Activated CD8-positive, alpha-beta memory T cell treated with anti-CD3 and anti-CD28 coated beads for 48 hours (primary cell): Measurements from ENCODE around the gene LCN9.
"Not testable (repeated sequence)": the region's sequence is repeated elsewhere in the genome, so short reads cannot be mapped to it uniquely, and the experiment has no call there.

Experiments used
- DNase-seq, 3 experiments: peaks; one replicate each; pipeline ENCODE4 v3.0.0-alpha.2; 2020; ENCODE audit warnings: low read depth in 2 of 3, low spot score in 2 of 3

The LCN9 gene, protein sequence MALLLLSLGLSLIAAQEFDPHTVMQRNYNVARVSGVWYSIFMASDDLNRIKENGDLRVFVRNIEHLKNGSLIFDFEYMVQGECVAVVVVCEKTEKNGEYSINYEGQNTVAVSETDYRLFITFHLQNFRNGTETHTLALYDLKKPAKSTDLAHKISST

DNA sequence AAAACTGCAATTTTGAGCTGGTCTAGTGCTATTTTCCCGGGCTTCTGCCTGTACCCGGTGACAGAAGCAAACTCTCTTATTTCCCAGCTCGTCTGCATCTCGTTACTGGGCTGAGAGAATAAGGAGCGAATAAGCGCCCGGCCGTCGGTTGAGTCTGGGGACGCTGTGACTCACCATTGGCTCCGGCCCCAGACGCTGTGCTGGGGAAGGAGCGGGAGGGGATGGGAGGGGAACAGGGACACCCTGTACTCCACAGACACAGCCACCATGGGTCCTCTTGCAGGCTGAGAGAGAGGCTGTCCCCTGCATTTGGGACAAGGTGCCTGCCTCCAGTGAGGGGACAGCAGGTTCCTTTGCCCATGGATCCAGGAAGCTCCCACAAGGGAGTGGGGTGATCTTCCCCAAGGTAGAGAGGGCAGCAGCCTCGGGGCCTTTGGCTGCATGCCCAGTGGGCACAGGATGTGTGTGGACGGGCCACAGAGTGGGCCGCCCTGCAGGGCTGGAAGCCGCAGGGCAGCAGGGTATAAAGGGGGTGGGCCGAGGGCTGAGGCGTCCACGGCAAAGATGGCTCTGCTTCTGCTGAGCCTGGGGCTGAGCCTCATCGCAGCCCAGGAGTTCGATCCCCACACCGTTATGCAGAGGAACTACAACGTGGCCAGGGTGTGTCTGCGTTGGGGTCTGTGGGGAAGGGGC is at the start of gene LCN9:
LCN9 (plus strand) TSS at position 552 of the 693 bp plus-strand sequence; CDS start at position 565, 13 bp downstream.
- DNase-seq: no peak

DNA sequence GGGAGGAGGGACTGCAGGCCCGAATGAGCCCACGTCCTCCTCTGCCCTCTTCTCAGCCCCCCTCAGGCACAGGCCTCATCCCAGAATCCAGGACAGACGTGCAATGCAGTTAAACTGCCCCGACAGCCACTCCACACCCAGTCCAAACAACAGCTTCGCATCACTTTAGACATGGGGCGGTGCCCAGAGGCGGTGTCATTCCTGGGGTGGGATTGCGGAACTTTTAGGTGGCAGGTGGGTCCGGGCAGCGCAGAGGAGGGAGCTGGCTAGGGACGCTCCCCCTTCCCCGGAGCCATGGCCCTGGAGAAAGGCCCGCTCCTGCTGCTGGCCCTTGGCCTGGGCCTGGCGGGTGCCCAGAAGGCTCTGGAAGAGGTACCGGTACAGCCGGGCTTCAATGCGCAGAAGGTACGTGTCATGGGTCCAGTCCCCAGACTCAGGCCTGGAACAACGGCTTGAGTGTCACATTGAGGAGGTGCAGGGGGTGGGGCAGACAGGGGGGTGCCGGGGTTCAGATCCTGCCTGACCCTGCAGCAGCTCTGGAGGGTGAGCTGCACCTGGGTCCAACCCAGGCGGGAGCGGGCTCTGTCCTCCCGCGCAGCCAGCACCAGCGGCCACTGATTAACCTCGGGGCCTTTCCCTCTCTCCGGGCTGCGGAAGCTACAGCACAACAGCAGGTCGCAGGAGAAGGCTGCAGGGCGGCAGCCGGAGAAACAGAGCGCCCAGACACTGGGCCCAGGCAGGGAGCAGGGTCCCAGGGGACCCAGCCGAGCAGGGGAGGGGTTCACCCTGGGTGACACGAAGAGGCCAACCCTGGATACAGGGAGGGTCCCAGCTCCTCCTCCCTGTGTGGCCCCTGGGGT is 48.9 kb upstream of the LCN9 start:
- no peak for DNase-seq

DNA sequence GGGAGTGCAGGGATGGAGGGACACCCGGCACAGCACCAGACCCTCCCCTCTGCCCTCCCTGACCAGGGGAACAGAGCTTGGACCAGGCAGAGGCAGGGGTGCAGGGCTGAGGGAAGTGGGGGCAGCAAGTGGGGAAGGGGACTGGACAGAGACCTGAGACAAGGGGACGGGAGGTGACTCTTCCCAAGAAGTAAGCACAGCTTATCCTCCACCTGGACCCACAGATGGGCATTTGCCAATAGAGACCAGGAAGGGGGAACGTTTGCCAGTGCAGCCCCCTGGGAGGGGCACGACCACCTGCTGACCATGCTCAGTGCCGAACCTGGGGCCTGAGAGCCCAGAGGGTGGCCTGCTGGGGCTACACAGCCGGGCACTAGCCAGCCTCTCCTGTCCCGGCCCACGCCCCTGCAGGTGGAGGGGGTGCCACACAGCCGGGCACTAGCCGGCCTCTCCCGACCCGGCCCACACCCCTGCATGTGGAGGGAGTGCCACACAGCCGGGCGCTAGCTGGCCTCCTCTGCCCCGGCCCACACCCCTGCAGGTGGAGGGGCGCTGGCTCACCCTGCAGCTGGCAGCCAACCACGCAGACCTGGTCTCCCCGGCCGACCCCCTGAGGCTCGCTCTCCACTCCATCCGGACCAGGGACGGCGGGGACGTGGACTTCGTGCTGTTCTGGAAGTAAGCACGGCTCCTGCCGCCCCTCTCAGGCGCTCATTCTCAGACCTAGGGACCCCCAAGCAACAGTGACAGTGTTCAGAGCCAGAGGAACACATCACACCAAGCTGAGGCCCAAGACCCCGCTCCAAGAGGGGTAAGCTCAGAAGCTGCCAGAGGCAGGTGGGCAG is 48.1 kb upstream of the LCN9 start:
- no peak for DNase-seq

DNA sequence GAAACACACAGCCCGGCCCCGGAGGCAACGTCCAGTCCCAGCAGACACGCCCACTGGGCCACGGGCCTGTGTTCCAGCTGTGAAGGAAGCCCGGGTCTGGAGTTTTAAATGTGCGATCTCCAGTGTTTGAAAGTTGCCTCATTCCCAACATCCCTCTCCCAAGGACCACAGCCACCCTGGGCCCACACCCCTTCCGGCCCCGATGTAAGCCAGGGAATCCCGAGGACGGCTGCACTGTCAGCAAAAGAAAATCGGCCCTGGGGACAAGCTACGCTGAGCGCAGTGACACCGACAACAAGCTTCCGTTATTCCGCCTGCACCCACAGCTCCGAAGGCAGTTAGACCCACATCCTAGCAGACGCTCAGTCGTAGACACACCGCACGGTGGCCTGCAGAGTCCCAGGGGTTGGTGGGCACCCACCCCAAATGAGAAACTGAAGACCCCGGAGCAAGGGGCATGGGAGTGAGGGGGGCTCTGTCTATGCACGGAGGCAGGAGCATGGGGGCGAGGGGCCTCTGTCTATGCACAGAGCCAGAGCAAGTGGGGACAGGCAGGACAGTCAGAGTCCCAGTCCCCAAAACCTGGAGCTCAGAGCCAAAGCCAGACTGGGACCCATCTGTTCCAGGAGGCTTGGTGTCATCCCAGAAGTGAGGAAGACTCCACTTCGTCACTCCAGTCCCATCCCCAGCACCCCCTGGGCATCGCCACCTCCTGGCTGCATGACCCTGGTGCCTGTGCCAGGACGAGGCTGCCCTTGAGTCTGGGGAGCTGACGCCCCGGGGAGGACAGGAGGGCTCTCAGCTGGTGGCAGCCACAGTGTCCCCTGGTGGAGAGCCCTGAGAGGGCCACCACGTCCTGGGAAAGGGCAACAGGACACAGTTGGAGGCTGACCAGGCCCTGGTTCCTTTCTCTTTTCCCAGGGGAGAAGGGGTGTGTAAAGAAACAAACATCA is 47.2 kb upstream of the LCN9 start:
- DNase-seq: no peak

DNA sequence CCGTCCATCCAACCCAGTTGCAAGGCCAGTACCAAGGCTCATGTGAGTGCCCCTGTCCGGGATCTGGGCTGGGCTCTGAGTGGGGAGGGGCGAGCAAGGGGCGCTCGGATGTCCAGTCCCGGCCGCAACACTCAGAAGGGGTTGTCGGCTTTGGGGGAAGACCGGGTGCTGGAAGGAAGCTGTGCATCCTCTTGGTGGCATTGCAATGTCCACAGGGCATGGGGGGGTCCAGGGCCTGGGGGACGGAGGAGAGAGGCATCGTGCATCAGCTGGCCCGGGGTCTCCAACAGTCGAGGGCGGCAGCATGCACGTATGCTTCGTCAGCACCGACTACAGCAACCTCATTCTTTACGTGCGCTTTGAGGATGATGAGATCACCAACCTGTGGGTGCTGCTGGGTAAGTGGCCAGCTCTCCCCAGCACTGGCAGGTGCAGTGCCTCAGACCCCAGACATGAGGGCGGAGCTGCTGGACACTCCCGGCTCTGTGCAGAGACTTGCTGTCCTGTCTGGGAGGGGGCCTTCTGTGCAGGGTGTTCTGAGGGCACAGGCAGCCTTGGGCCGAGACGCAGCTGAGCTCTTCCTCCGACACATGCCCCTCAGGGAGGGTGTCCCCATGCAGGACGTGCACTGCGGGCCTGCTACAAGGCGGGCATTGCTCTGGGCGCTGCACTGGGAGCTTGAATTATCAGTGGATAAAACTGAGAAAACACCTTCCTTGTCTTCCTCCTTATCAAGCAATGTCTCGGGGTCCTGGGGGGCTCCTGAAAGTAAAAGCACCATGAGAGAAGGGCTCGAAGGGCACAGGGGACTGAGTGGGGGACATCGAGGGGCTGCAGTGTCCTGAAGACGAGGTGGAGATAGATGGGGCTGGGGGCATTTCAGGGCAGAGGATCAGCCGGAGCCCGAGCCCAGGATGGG is 46.2 kb upstream of the LCN9 start:
- DNase-seq: no peak

DNA sequence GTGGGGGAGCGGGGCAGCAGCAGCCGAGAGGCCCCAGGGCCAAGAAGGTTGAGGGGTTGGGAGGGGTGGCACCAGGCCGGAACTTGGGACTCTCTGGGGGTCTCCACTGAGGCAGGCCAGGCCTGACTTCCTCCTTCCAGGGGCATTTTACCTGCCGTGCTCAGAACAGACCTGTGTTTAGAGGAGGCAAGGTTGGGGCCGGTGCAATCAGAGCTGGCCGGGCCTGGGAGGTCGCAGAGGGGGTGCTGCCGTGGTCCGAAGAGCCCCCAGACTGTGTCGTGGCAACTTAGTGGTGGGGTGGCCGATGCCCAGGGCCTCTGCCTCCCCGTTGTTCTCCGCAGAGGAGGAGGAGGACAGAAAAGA is 45.6 kb upstream of the LCN9 start:
- DNase-seq: no peak

DNA sequence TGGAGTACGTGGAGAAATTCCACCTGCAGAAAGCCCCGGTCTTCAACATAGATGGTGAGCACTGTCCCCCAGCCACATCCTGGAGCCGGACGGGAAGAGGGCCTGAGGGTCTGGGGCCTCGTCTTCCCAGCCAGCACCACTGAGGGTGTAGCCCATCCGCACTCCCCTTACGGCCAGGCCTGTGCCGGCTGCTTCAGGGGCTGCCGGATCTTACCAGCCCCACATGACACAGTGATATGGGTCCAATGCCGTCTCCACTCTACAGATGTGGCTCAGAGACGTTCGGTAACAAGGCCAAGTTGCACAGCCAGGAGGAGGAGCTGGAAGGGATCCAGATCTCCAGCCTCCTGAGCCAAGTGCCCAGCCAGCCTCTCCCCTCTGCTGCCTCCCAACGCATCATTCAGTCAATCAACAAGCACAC is 45.1 kb upstream of the LCN9 start:
- DNase-seq: no peak

DNA sequence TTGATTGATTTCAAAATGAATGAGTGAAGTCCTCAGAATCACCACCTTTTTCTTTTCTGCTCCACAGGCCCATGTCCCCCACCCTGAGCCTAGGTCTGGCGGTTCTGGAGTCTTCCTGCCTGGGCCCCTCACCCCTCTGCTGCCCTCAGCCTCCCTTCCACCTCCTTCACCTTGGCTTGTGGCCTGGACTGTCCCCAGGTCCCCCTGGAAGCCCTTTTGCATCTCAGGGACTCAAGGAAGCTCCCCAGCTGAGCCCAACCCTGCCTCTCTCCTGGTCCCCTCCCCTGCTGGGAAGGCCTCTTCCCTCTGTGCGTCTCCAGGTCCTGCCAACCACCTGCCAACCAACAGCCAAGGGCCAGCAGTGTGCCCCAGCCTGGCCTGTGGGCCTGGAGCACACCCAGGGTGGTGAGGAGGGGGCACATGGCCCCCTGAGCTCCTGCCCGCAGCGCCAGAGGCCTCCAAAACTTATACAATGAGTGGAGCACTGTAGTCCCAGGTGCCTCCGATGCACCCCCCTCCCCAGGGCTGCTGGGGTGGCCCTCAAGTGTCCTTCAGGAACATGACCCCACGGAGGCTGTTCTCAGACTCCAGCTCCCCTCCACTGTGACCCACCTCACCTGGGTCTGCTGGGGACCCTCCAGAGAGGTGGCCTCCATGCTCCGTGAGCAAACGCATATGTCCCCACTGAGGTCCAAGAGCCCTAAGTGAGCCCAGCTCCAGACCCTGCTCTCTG is 44.1 kb upstream of the LCN9 start:
- DNase-seq: no peak

DNA sequence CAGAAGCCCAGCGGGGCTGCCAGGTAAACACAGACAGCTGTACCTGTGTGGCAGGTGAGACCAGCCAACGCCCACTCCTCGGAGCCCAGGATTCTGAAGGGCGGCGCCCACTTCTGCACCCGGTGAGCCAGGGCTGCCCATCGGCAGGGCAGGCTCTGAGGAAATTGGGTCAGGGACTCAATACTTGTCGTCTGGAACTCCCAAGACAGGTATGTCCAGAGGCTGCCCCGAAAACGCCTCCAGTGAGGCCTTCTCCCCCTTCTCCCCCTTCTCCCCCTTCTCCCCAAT is 43.6 kb upstream of the LCN9 start:
- DNase-seq: no peak

DNA sequence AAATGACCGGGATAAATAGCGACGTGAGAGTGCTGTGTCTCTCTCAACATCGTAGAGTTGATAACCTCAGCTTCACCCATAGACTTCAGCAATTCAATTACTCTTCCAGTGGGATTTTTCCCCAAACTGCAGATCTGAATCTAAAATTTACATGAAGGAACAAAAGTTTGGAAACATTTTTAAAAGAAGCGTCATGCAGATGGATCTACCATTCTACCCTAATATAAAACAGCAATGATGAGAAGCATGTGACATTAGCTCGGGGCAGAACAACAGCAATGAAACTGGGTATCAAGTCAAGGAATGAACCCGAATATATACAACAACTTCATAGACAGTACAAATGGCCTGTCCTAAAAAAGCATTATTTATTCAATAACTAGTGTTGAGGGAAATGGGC is 42.6 kb upstream of the LCN9 start:
- no peak for DNase-seq

DNA sequence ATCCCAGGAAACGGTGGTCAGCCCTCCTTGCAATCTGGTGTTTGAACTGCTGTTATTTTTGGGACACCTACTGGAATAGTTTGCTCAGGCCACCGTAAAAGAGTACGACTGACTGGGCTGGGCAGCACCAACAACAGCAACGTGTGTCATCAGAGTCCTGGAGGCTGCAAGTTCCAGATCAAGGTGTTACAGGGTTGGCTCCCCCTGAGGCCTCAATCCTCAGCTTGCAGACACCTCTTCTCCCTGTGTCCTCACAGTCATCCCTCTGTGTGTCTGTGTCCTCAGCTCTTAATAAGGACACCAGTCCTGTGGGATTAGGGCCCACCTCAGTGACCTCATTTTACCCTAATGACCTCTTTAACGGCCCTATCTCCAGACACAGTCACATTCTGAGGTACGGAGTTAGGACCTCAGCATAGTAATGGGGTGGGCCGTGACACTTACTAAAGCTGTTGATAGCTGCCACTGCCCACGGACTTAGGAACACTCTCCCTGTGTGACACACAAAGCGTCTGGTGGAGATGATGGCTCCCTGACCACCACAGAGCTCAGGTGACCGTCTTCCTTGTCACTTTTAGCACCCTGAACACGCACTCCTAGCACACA is 40.6 kb upstream of the LCN9 start:
- DNase-seq: no peak

DNA sequence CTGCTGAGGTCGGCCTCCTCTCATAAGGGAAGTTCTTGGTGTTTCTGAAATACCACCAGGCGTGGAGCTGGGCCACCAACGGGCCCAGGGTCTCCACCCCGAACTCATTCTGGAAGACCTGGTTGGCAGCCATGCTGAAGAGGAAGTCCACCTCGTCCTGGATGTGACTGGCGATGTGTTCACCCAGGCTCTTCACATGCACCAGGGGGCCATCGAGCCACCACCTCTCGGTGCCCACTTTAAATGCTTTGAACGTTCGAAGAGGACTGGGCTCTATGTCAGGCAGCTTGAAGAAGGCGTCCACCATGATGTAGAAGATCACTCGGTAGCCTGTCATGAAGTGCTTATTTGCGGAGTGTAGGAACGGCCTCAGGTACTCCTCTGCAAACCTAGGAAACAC is 38.8 kb upstream of the LCN9 start:
- DNase-seq: no peak

DNA sequence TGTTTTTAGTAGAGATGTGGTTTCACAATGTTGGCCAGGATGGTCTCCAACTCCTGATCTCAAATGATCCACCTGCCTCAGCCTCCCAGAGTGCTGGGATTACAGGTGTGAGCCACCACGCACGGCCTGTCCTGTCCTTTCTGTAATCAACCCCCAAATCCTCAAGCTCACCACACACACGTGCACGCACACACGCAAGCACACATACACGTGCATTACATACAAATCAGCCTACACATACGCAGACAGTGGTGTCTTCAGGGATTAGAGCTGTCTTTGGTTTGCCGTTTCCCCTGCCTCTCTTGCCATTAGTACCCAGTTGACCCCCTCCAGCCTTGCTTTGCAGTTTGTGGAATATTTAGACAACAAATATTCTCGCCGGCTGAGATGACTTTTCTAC is 30.3 kb upstream of the LCN9 start:
- no peak for DNase-seq

DNA sequence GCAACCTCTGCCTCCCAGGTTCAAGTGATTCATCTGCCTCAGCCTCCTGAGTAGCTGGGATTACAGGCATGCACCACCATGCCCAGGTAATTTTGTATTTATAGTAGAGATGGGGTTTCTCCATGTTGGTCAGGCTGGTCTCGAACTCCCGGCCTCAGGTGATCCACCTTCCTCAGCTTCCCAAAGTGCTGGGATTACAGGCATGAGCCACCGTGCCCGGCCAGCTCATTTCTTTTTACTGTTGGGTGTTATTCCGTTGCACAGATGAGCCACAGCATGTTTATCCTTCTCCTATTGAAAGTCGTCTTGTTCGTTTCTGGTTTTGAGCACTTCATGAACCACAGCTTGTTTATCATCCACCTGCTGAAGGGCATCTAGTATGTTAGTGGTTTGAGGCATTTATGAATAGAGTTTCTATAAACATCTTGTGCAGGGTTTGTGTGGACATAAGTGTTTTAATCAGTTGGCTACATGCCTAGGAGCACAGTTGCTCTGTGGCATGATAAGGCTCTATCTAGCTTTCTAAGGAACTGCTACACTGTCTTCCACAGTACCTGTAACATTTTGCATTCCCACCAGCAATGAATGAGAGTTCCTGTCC is 26.1 kb upstream of the LCN9 start:
- not testable (repeated sequence) for DNase-seq

DNA sequence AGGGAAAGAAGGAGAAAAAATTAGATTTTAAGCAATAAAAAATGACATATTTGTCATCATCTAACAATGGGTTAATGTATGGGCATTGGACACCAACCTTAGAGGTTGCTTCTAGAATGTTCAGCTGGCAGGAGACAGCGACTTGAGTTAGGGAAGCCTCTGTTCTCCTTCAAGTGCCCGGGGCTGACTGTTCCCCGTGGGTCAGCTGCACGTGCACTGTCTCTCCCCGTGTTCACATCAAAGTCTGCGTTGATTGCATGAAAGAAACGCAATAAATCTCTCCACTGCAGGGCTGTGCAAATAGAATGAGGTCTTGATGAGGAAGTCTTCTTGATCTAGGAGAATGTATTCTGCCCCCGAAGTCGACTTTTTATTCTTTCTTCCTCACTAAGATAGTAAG is 23.9 kb upstream of the LCN9 start, which contains the start of gene GLT6D1:
GLT6D1 (minus strand) TSS at position 345 of the 400 bp plus-strand sequence. CDS start 353 bp downstream, outside the sequence.
- DNase-seq: no peak

DNA sequence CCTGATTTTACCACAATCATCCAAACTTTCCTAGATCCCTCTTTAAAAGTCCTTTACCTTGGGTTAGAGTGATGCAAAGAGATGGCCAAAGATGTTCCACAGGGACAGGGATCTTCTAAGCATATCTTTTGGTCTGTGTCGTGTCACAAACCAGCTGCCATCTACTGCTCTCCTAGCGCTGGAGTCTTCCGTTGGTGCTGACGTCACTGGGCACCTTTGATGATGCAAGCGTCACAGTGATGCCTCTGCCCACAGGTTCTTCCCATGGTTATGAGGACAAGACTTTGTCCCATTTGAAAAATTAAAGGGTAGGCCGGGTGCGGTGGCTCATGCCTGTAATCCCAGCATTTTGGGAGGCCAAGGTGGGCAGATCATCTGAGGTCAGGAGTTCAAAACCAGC is 22.1 kb upstream of the LCN9 start:
- no peak for DNase-seq

DNA sequence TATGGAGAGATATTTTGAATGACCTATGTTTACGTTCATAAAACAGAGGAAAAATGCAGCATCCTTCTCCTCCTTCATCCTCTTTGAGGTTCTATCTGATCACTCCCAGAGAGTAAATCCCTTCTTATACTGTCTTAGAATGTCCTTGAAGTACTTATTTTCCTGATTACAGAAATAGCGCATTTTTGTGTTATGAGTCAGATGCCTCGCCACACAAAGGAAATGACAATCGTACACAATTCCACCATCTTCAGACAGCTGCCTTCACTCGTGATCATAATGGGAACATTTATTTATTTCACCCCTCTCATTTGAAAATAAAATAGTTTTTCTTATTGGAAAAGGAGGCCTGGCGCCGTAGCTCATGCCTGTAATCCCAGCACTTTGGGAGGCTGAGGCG is 21.4 kb upstream of the LCN9 start:
- DNase-seq: no peak
